PC-3 (cell line): ENCODE results near the gene P2RY8.

Experiments used
- EZH2 ChIP-seq: fragments of 300-600 bp; sonication (generic); IDR thresholded peaks from one replicate; pipeline ENCODE4 v1.6.1; 2017; ENCODE audit warnings: antibody characterized with exemption, mild to moderate bottlenecking, low read length; ENCODE audit not compliant: unreplicated experiment
- TF ChIP-seq, protein P1 (sequence below): fragments of 300-600 bp; sonication (generic); conservative IDR thresholded peaks from 2 replicates; pipeline ENCODE4 v1.5.1; 2017; ENCODE audit warnings: antibody characterized with exemption, low read depth, mild to moderate bottlenecking, low read length

DNA sequence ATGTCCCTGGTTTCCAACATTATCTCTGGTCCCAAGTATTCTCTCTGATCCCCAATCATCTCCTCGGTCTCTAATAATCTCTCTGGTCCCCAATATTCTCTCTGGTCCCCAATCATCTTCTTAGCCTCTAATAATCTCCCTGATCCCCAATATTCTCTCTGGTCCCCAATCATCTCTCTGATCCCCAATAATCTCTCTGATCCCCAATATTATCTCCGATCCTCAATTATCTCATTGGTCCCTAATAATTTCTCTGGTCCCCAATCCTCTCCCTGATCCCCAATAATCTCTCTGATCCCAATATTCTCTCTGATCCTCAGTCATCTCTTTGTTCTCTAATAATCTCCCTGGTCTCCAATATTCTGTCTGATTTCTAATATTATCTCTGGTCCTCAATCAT lies 16.6 kb downstream of the P2RY8 start:
- TF ChIP-seq, protein P1, sequence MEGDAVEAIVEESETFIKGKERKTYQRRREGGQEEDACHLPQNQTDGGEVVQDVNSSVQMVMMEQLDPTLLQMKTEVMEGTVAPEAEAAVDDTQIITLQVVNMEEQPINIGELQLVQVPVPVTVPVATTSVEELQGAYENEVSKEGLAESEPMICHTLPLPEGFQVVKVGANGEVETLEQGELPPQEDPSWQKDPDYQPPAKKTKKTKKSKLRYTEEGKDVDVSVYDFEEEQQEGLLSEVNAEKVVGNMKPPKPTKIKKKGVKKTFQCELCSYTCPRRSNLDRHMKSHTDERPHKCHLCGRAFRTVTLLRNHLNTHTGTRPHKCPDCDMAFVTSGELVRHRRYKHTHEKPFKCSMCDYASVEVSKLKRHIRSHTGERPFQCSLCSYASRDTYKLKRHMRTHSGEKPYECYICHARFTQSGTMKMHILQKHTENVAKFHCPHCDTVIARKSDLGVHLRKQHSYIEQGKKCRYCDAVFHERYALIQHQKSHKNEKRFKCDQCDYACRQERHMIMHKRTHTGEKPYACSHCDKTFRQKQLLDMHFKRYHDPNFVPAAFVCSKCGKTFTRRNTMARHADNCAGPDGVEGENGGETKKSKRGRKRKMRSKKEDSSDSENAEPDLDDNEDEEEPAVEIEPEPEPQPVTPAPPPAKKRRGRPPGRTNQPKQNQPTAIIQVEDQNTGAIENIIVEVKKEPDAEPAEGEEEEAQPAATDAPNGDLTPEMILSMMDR, result no peak
- TF ChIP-seq EZH2, result no peak
